Neural crest cell (in vitro differentiated cells): ENCODE data around the gene ANP32D. TPM values are rescaled to one million over a fixed set of nuclear protein-coding genes. Genes with fewer than 3 reads are reported as not detected.
"Not testable (repeated sequence)": the region's sequence is repeated elsewhere in the genome, so short reads cannot be mapped to it uniquely, and the experiment has no call there.

Experiments
- DNase-seq: peaks from one replicate; pipeline ENCODE4 v3.0.0; 2021; ENCODE audit warnings: low read depth, mixed read lengths, low spot score
- H3K27ac Mint-ChIP-seq: one replicate; pipeline ENCODE4 v1.8.0; 2021; ENCODE audit warnings: mild to moderate bottlenecking, mixed read lengths; ENCODE audit not compliant: unreplicated experiment
- H3K27me3 Mint-ChIP-seq: 2 replicates; pipeline ENCODE4 v1.8.0; 2021; ENCODE audit warnings: low read depth, mild to moderate bottlenecking, mixed read lengths
- H3K36me3 Mint-ChIP-seq: 2 replicates; pipeline ENCODE4 v1.8.0; 2021; ENCODE audit warnings: low read depth, mild to moderate bottlenecking, mixed read lengths
- H3K4me1 Mint-ChIP-seq: 2 replicates; pipeline ENCODE4 v1.8.0; 2021; ENCODE audit warnings: mixed read lengths
- H3K4me3 Mint-ChIP-seq: one replicate; pipeline ENCODE4 v1.8.0; 2021; ENCODE audit warnings: mild to moderate bottlenecking, mixed read lengths
- H3K9me3 Mint-ChIP-seq: 2 replicates; pipeline ENCODE4 v1.8.0; 2021; ENCODE audit warnings: mixed read lengths
- CTCF ChIP-seq: fragments of 200-600 bp; sonication (generic); conservative IDR thresholded peaks from 2 replicates; pipeline ENCODE4 v1.5.0; 2021; ENCODE audit warnings: antibody characterized with exemption, mild to moderate bottlenecking
- total RNA-seq: library from RNA; stranded (reverse); gene quantifications from 2 replicates; pipeline ENCODE4 v1.2.1, GENCODE V29; 2021

The ANP32D gene
- total RNA-seq, 1 donor from 2014 or later, result not detected

GRCh38 chr12:48508987-48509386, 36.6 kb downstream of the ANP32D start:
- no peak for DNase-seq
- H3K9me3 Mint-ChIP-seq, result peaks cover 13% of the 10 kb centered on the region
- no peak overlapping the region for H3K27ac Mint-ChIP-seq
- no peaks in the 10 kb centered on the region for H3K4me1 Mint-ChIP-seq
- H3K36me3 Mint-ChIP-seq, result no peaks in the 10 kb centered on the region
- peaks cover 18% of the 10 kb centered on the region for H3K27me3 Mint-ChIP-seq
- no peak overlapping the region for H3K4me3 Mint-ChIP-seq
- TF ChIP-seq CTCF, result no peak

- H3K27ac Mint-ChIP-seq, result no peak overlapping the region
- peaks cover 9% of the 10 kb centered on the region for H3K27me3 Mint-ChIP-seq
- TF ChIP-seq CTCF, result no peak
- no peak for DNase-seq
- no peak overlapping the region for H3K4me3 Mint-ChIP-seq
- peaks cover 10% of the 10 kb centered on the region for H3K9me3 Mint-ChIP-seq
- H3K36me3 Mint-ChIP-seq, result no peaks in the 10 kb centered on the region
- no peaks in the 10 kb centered on the region for H3K4me1 Mint-ChIP-seq
Observed at GRCh38 chr12:48510111-48510510, 37.8 kb downstream of the ANP32D start.

- Mint-ChIP-seq H3K27me3 (no peaks in the 10 kb centered on the region), H3K4me3 (no peak overlapping the region), H3K36me3 (no peaks in the 10 kb centered on the region), H3K4me1 (no peaks in the 10 kb centered on the region), H3K27ac (no peak overlapping the region), H3K9me3 (peaks cover 7% of the 10 kb centered on the region)
- no peak for TF ChIP-seq CTCF
- no peak for DNase-seq
Observed at GRCh38 chr12:48512855-48513254, 40.5 kb downstream of the ANP32D start.

- Mint-ChIP-seq H3K27me3 (no peaks in the 10 kb centered on the region), H3K27ac (no peak overlapping the region), H3K9me3 (peaks cover 7% of the 10 kb centered on the region), H3K4me1 (no peaks in the 10 kb centered on the region), H3K4me3 (no peak overlapping the region), H3K36me3 (no peaks in the 10 kb centered on the region)
- no peak for DNase-seq
- TF ChIP-seq CTCF, result no peak
Observed at GRCh38 chr12:48514728-48515127, 42.4 kb downstream of the ANP32D start.

GRCh38 chr12:48520381-48520780, 48.0 kb downstream of the ANP32D start:
- H3K27ac Mint-ChIP-seq, H3K9me3 Mint-ChIP-seq, DNase-seq, H3K4me3 Mint-ChIP-seq, H3K36me3 Mint-ChIP-seq, H3K4me1 Mint-ChIP-seq, H3K27me3 Mint-ChIP-seq: not testable (repeated sequence)

Other genes starting within 250 kb of the ANP32D start
- gene ZNF641, start 121.6 kb upstream of the ANP32D start, total RNA-seq, result 15.8 and 17.1 TPM in 2 replicates
- not detected in 2 replicates for gene C12orf54, start 9.9 kb downstream of the ANP32D start, total RNA-seq
- gene OR8S1, start 53.1 kb downstream of the ANP32D start, total RNA-seq, result not detected in 2 replicates
- not detected in 2 replicates for gene LALBA, start 97.5 kb downstream of the ANP32D start, total RNA-seq
- 58.9 and 60.7 TPM in 2 replicates for gene KANSL2, start 209.7 kb downstream of the ANP32D start, total RNA-seq
- 57.0 and 58.3 TPM in 2 replicates for gene CCNT1, start 244.1 kb downstream of the ANP32D start, total RNA-seq